Natural killer cell (primary cell): Measurements from ENCODE around the gene MEOX2. TPM values are rescaled to one million over a fixed set of nuclear protein-coding genes. Genes with fewer than 3 reads are reported as not detected.

Experiments
- ATAC-seq, 3 donors: fragments of 150-1000 bp in 2 of 3; fragments of 200-7000 bp in 1 of 3; cut with Tn5 transposase; 1 replicate in 1 of 3; 2 replicates in 2 of 3; pipeline ENCODE4 v1.10.0; 2021; ENCODE audit warnings: mild to moderate bottlenecking in 2 of 3, moderate library complexity in 2 of 3
- DNase-seq, 2 donors: peaks; one replicate each; pipeline versions ENCODE4 v3.0.0 to v3.0.0-alpha.2; 2013 to 2021; ENCODE audit warnings: mixed read lengths in 1 of 2
- H3K27ac ChIP-seq: one replicate; pipeline ENCODE4 v1.5.1; 2013; ENCODE audit warnings: mild to moderate bottlenecking, low read length
- H3K27me3 ChIP-seq: one replicate; pipeline ENCODE4 v1.6.1; 2013; ENCODE audit warnings: low read length; ENCODE audit not compliant: control insufficient read depth, insufficient read depth
- H3K36me3 ChIP-seq: one replicate; pipeline ENCODE4 v1.6.1; 2013; ENCODE audit warnings: low read length; ENCODE audit not compliant: control insufficient read depth, insufficient read depth
- H3K4me1 ChIP-seq: one replicate; pipeline ENCODE4 v1.6.1; 2013; ENCODE audit warnings: low read length; ENCODE audit not compliant: control insufficient read depth, insufficient read depth
- H3K4me3 ChIP-seq: one replicate; pipeline ENCODE4 v1.5.1; 2013; ENCODE audit warnings: low read length
- H3K9me3 ChIP-seq: one replicate; pipeline ENCODE4 v1.6.1; 2013; ENCODE audit warnings: low read length; ENCODE audit not compliant: control insufficient read depth, insufficient read depth
- H3K27ac Mint-ChIP-seq, 2 donors: one replicate each; pipeline ENCODE4 v1.8.0; 2022; ENCODE audit warnings: mild to moderate bottlenecking in 2 of 2, mixed read lengths in 2 of 2, moderate library complexity in 1 of 2
- H3K27me3 Mint-ChIP-seq, 2 donors: one replicate each; pipeline ENCODE4 v1.8.0; 2022; ENCODE audit warnings: low read depth in 2 of 2, mixed read lengths in 2 of 2
- H3K36me3 Mint-ChIP-seq: one replicate; pipeline ENCODE4 v1.8.0; 2022; ENCODE audit warnings: mixed read lengths
- H3K4me1 Mint-ChIP-seq, 2 donors: one replicate each; pipeline ENCODE4 v1.8.0; 2022; ENCODE audit warnings: mixed read lengths in 2 of 2
- H3K4me3 Mint-ChIP-seq: one replicate; pipeline ENCODE4 v1.8.0; 2022; ENCODE audit warnings: mild to moderate bottlenecking, moderate library complexity, mixed read lengths
- H3K9me3 Mint-ChIP-seq, 2 donors: one replicate each; pipeline ENCODE4 v1.8.0; 2022; ENCODE audit warnings: mixed read lengths in 2 of 2
- WGBS: methylation state at CpG from one replicate; pipeline ENCODE4 v1.1.7; 2013; ENCODE audit warnings: missing lambda C conversion rate; ENCODE audit not compliant: insufficient coverage; 5-methylcytosine and 5-hydroxymethylcytosine counted together
- intact Hi-C: fragments of 100-400 bp; cut with micrococcal nuclease; formaldehyde crosslinking; loops from one replicate; pipeline ENCODE4 v1.14.2; 2022
- total RNA-seq, 4 donors: library from RNA; stranded (reverse); fragments of 120-200 nt in 1 of 4; gene quantifications; one replicate each; pipeline versions ENCODE4 v1.2.3 to v1.2.4, GENCODE V29; 2013 to 2022
- TF ChIP-seq, protein P1 (sequence below): fragments of 200-600 bp; IDR thresholded peaks from one replicate; pipeline ENCODE4 v1.8.0; 2022; ENCODE audit warnings: antibody characterized with exemption

Gene MEOX2
- total RNA-seq, 3 donors from 2014 or later (not counting 1 experiment from before 2014, with no cell fraction given): not detected

DNA sequence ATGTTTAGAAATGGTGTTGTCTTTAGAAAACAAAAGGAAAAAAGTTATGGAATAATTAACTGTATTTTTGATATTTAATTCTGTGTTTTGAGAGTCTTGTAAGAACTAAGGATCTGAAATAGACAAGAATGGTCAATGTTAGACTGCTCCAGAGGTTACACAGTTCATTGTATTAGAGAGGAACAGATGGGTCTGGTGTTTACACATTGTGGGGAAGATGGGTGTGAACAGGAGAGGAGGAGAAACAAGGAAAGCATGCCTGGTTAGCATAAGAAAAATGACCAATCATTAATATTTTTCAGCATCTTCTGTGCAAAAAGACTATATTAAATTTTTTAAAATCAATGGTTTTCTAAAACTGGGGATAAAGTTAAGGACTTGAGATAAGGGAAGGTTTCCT, 11.9 kb downstream of the MEOX2 start:
- H3K4me3 Mint-ChIP-seq: no peak overlapping the region
- H3K9me3 Mint-ChIP-seq: peaks cover 7 to 11% of the 10 kb centered on the region in 2 donors
- H3K27me3 Mint-ChIP-seq: no peaks in the 10 kb centered on the region
- no peak for ATAC-seq
- no peak for DNase-seq
- H3K27me3 ChIP-seq: no peaks in the 10 kb centered on the region
- H3K36me3 Mint-ChIP-seq: no peaks in the 10 kb centered on the region
- H3K9me3 ChIP-seq: no peaks in the 10 kb centered on the region
- H3K27ac Mint-ChIP-seq: no peak overlapping the region
- no peak overlapping the region for H3K27ac ChIP-seq
- no peaks in the 10 kb centered on the region for H3K4me1 Mint-ChIP-seq
- no peak overlapping the region for H3K4me3 ChIP-seq
- no peaks in the 10 kb centered on the region for H3K4me1 ChIP-seq
- TF ChIP-seq, protein P1, sequence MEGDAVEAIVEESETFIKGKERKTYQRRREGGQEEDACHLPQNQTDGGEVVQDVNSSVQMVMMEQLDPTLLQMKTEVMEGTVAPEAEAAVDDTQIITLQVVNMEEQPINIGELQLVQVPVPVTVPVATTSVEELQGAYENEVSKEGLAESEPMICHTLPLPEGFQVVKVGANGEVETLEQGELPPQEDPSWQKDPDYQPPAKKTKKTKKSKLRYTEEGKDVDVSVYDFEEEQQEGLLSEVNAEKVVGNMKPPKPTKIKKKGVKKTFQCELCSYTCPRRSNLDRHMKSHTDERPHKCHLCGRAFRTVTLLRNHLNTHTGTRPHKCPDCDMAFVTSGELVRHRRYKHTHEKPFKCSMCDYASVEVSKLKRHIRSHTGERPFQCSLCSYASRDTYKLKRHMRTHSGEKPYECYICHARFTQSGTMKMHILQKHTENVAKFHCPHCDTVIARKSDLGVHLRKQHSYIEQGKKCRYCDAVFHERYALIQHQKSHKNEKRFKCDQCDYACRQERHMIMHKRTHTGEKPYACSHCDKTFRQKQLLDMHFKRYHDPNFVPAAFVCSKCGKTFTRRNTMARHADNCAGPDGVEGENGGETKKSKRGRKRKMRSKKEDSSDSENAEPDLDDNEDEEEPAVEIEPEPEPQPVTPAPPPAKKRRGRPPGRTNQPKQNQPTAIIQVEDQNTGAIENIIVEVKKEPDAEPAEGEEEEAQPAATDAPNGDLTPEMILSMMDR: no peak
- H3K36me3 ChIP-seq: no peaks in the 10 kb centered on the region
- intact Hi-C loops: no loop called here

DNA sequence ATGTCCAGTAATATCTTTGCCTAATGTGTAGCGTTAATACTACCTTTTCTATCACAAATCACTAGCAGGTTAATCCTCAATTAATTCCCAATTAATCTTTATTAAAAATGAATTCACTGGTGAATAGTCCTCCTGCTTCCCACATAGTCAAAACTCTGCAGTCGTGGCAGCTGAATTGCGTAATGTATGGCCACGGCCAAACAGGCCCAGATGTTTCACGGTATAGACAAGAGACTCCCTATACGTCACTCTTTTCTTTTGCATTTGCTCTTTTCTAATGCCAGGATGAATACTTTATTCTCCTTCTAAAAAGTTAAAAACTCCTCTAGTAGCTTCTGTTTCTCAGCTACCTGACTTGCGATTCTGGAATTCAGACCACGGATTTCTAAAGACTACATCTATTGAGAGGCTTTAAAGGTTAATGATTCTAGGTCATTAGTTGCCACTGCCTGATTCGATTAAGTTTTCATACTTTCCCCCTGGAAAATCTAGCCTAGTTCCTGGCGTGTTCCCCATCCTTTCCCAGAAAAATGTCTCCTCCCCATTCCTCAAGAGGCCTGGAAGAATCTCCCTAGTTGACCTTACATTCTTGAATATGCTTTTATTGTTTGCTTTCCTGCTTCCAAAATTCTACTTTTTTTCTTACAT, 16.9 kb downstream of the MEOX2 start:
- Mint-ChIP-seq H3K4me1 (no peaks in the 10 kb centered on the region), H3K4me3 (no peak overlapping the region), H3K9me3 (peaks cover 8 to 15% of the 10 kb centered on the region in 2 donors), H3K27me3 (no peaks in the 10 kb centered on the region), H3K36me3 (no peaks in the 10 kb centered on the region), H3K27ac (no peak overlapping the region)
- 85% methylated on average over 10 of the region's 10 CpGs for WGBS
- DNase-seq: no peak
- ATAC-seq: no peak
- TF ChIP-seq, protein P1: no peak
- no peak overlapping the region for H3K27ac ChIP-seq
- H3K9me3 ChIP-seq: no peaks in the 10 kb centered on the region
- no peak overlapping the region for H3K4me3 ChIP-seq
- no peaks in the 10 kb centered on the region for H3K4me1 ChIP-seq
- intact Hi-C loops: no loop called here
- H3K27me3 ChIP-seq: no peaks in the 10 kb centered on the region
- no peaks in the 10 kb centered on the region for H3K36me3 ChIP-seq

DNA sequence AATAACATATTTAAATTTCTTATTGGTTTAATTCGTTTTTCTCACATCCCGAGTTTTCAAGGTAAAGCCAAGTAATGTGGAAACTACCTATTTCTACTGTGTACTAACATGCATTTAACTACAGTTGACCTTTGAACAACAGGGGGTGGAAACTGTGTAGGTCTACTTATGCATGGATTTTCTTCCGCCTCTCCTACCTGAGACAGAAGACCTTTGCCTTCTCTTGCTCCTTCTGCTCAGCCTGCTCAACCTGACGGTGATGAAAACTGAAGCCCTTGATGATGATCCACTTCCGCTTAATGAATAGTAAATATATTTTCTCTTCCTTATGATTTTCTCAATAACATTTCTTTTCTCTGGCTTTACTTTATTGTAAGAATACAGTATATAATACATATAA, 18.5 kb downstream of the MEOX2 start:
- Mint-ChIP-seq H3K27me3 (no peaks in the 10 kb centered on the region), H3K27ac (no peak overlapping the region), H3K36me3 (no peaks in the 10 kb centered on the region), H3K4me3 (no peak overlapping the region), H3K9me3 (peaks cover 8 to 14% of the 10 kb centered on the region in 2 donors), H3K4me1 (no peaks in the 10 kb centered on the region)
- Histone ChIP-seq H3K9me3 (no peaks in the 10 kb centered on the region), H3K4me3 (no peak overlapping the region), H3K36me3 (no peaks in the 10 kb centered on the region), H3K27me3 (no peaks in the 10 kb centered on the region), H3K4me1 (no peaks in the 10 kb centered on the region), H3K27ac (no peak overlapping the region)
- DNase-seq: no peak
- intact Hi-C loops: no loop called here
- no peak for ATAC-seq
- TF ChIP-seq, protein P1: no peak
- WGBS: 87% methylated on average over 4 of the region's 5 CpGs

DNA sequence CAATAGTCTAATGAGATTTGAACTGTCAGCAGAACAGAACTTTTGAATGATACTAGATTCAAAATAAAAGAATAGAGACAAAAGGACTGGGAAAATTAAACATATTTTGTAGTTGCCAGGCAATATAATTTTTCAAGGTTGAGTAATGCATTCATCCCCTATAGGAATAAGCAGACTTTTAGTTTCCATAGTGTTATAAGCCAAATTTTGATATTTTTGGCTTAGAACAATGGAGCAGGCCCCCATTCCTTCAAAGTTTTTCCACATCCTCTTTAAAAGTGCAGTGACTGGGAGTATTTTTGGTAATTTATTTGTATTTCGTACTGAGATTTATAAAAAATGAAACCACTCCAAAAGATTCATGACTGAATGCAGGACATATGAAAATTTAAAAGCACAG, 24.0 kb downstream of the MEOX2 start:
- DNase-seq: no peak
- peaks cover 2% of the 10 kb centered on the region for H3K36me3 Mint-ChIP-seq
- H3K9me3 Mint-ChIP-seq: peaks cover 6 to 8% of the 10 kb centered on the region in 2 donors
- ATAC-seq: no peak
- intact Hi-C loops: no loop called here
- Histone ChIP-seq H3K27ac (no peak overlapping the region), H3K9me3 (peaks cover 5% of the 10 kb centered on the region), H3K36me3 (no peaks in the 10 kb centered on the region), H3K4me1 (no peaks in the 10 kb centered on the region), H3K4me3 (no peak overlapping the region), H3K27me3 (no peaks in the 10 kb centered on the region)
- H3K4me3 Mint-ChIP-seq: no peak overlapping the region
- no peaks in the 10 kb centered on the region for H3K4me1 Mint-ChIP-seq
- H3K27me3 Mint-ChIP-seq: no peaks in the 10 kb centered on the region
- TF ChIP-seq, protein P1: no peak
- WGBS: no CpG with 5 or more reads among the region's 1 CpG
- H3K27ac Mint-ChIP-seq: no peak overlapping the region
